ENCODE results near the gene CAPN13.

Gene CAPN13

DNA sequence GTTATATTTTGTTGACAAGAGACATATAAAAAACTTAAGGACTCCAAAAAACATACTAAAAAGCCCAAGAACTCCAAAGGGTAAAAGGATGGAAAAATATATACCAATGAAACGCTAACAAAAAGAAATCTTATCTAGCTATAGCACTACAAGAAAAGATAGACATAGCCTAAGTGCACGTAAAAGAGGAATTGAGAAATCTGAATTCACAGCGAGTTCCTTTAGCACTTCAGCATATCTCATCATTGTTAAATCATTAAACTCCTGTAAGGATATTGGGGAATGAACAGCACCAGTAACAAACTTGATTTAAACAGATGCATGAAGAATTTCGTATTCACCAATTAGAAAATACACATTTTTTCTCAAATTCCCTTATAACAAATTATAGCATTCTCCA is 134.1 kb downstream of the CAPN13 start:
- H2AFZ ChIP-seq (ENCODE audit: low read length), result no peak overlapping the region
- no peak overlapping the region for H3K9ac ChIP-seq (ENCODE audit: low read length)
- H3K36me3 ChIP-seq (replicated peaks; ENCODE audit: insufficient read depth, low read length), result no peaks in the 10 kb centered on the region
- H3K4me1 ChIP-seq (ENCODE audit: low read length), result no peaks in the 10 kb centered on the region
- TF ChIP-seq EZH2 (optimal IDR thresholded peaks at IDR 0.05; ENCODE audit: low read depth, low read length) (no peak), EZH2phosphoT487 (IDR thresholded peaks at IDR 0.05; ENCODE audit: low read length) (no peak)
- TF ChIP-seq, protein P1, sequence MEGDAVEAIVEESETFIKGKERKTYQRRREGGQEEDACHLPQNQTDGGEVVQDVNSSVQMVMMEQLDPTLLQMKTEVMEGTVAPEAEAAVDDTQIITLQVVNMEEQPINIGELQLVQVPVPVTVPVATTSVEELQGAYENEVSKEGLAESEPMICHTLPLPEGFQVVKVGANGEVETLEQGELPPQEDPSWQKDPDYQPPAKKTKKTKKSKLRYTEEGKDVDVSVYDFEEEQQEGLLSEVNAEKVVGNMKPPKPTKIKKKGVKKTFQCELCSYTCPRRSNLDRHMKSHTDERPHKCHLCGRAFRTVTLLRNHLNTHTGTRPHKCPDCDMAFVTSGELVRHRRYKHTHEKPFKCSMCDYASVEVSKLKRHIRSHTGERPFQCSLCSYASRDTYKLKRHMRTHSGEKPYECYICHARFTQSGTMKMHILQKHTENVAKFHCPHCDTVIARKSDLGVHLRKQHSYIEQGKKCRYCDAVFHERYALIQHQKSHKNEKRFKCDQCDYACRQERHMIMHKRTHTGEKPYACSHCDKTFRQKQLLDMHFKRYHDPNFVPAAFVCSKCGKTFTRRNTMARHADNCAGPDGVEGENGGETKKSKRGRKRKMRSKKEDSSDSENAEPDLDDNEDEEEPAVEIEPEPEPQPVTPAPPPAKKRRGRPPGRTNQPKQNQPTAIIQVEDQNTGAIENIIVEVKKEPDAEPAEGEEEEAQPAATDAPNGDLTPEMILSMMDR (IDR thresholded peaks at IDR 0.05; ENCODE audit: low read length), result no peak
- H3K27me3 ChIP-seq (replicated peaks; ENCODE audit: insufficient read depth, low read length), result no peaks in the 10 kb centered on the region
- no peaks in the 10 kb centered on the region for H3K9me2 ChIP-seq (replicated peaks; ENCODE audit: insufficient read depth, low read length)
- H3K4me2 ChIP-seq (ENCODE audit: low read depth, low read length), result no peak overlapping the region
- H3K79me2 ChIP-seq (ENCODE audit: low read length), result no peaks in the 10 kb centered on the region
- no peak for DNase-seq
- H3F3A ChIP-seq (ENCODE audit: insufficient read depth, low read length), result no peaks in the 10 kb centered on the region
- H3K27ac ChIP-seq (ENCODE audit: low read length), result no peak overlapping the region
- no peaks in the 10 kb centered on the region for H4K20me1 ChIP-seq (ENCODE audit: insufficient read depth, low read length)
- no peak overlapping the region for H3K4me3 ChIP-seq (ENCODE audit: low read length)
- no peaks in the 10 kb centered on the region for H3K9me3 ChIP-seq (replicated peaks; ENCODE audit: insufficient read depth, low read length)
